HG03460 (cell line): Measurements from ENCODE around the gene DBNDD1.
A peak's percentile ranks its signal among the peaks of the same experiment; 100 is the strongest.
"Not testable (repeated sequence)": the region's sequence is repeated elsewhere in the genome, so short reads cannot be mapped to it uniquely, and the experiment has no call there.

Experiments used
- ATAC-seq: cut with Tn5 transposase; IDR thresholded peaks from one replicate; pipeline ENCODE4 v1.9.1; 2021; ENCODE audit not compliant: unreplicated experiment

The DBNDD1 gene

GRCh38 chr16:90012991-90013745 lies 6.1 kb downstream of the DBNDD1 start:
- no peak for ATAC-seq

GRCh38 chr16:90011908-90012501 lies 7.3 kb downstream of the DBNDD1 start:
- ATAC-seq: no peak

GRCh38 chr16:90011508-90011819 lies 7.8 kb downstream of the DBNDD1 start:
- no peak for ATAC-seq

GRCh38 chr16:90010676-90011507 lies 8.4 kb downstream of the DBNDD1 start:
- no peak for ATAC-seq

GRCh38 chr16:90009172-90009899 lies 9.9 kb downstream of the DBNDD1 start:
- no peak for ATAC-seq

- ATAC-seq: peak; percentile 66
Observed at GRCh38 chr16:90008708-90009145, 10.5 kb downstream of the DBNDD1 start.

GRCh38 chr16:90007635-90008234 lies 11.5 kb downstream of the DBNDD1 start:
- ATAC-seq: not testable (repeated sequence)

- ATAC-seq: no peak
Observed at GRCh38 chr16:90007015-90007414, 12.2 kb downstream of the DBNDD1 start.

GRCh38 chr16:90005956-90006663 lies 13.1 kb downstream of the DBNDD1 start:
- ATAC-seq: no peak

- ATAC-seq: no peak
Observed at GRCh38 chr16:90004577-90004976, 14.7 kb downstream of the DBNDD1 start.

GRCh38 chr16:90002759-90003158 lies 16.5 kb downstream of the DBNDD1 start:
- ATAC-seq: no peak

- ATAC-seq: no peak
Observed at GRCh38 chr16:90001761-90002503, 17.3 kb downstream of the DBNDD1 start.

GRCh38 chr16:90000733-90001427 lies 18.4 kb downstream of the DBNDD1 start:
- no peak for ATAC-seq

- ATAC-seq: no peak
Observed at GRCh38 chr16:89999831-90000574, 19.3 kb downstream of the DBNDD1 start.

- ATAC-seq: no peak
Observed at GRCh38 chr16:89996178-89996489, 23.1 kb downstream of the DBNDD1 start.

- not testable (repeated sequence) for ATAC-seq
Observed at GRCh38 chr16:89995475-89996177, 23.6 kb downstream of the DBNDD1 start.

- not testable (repeated sequence) for ATAC-seq
Observed at GRCh38 chr16:89994721-89995474, 24.4 kb downstream of the DBNDD1 start.
